OCI-LY1 (cell line): Measurements from ENCODE around the gene CLSTN2.

Source experiments
- H2AFZ ChIP-seq: fragments of 200-600 bp; sonication (generic), shearing (Covaris generic); 2 replicates; pipeline ENCODE4 v1.6.0; 2014; ENCODE audit warnings: antibody characterized with exemption, mild to moderate bottlenecking, low read length
- H3F3A ChIP-seq: fragments of 200-600 bp; sonication (generic), shearing (Covaris generic); 2 replicates; pipeline ENCODE4 v1.6.0; 2014; ENCODE audit warnings: mild to moderate bottlenecking, antibody characterized with exemption, low read length, moderate library complexity; ENCODE audit not compliant: insufficient read depth
- H3K27ac ChIP-seq: fragments of 200-600 bp; sonication (generic); 2 replicates; pipeline ENCODE4 v1.5.1; 2014; ENCODE audit warnings: low read length, mixed run types, mild to moderate bottlenecking, low read depth; ENCODE audit not compliant: poor library complexity, severe bottlenecking
- H3K27me3 ChIP-seq: fragments of 200-600 bp; sonication (generic); 2 replicates; pipeline ENCODE4 v1.6.0; 2014; ENCODE audit warnings: antibody characterized with exemption, mild to moderate bottlenecking, low read length, moderate library complexity; ENCODE audit not compliant: insufficient read depth
- H3K36me3 ChIP-seq: fragments of 200-600 bp; sonication (generic); 2 replicates; pipeline ENCODE4 v1.6.1; 2014; ENCODE audit warnings: mild to moderate bottlenecking, antibody characterized with exemption, low read length, moderate library complexity, mixed read lengths; ENCODE audit not compliant: insufficient read depth
- H3K4me1 ChIP-seq: fragments of 200-600 bp; sonication (generic); 2 replicates; pipeline ENCODE4 v1.5.1; 2014; ENCODE audit warnings: mild to moderate bottlenecking, low read length, moderate library complexity; ENCODE audit not compliant: insufficient read depth, severe bottlenecking
- H3K4me2 ChIP-seq: fragments of 200-600 bp; sonication (generic), shearing (Covaris generic); 2 replicates; pipeline ENCODE4 v1.6.1; 2014; ENCODE audit warnings: low read length
- H3K4me3 ChIP-seq: fragments of 200-600 bp; sonication (generic); 2 replicates; pipeline ENCODE4 v1.5.1; 2014; ENCODE audit warnings: low read length, low read depth, mild to moderate bottlenecking, mixed read lengths; ENCODE audit not compliant: poor library complexity, severe bottlenecking
- H3K79me2 ChIP-seq: fragments of 200-600 bp; shearing (Covaris generic); 2 replicates; pipeline ENCODE4 v1.6.1; 2016; ENCODE audit warnings: mixed run types, low read length, mixed read lengths; ENCODE audit not compliant: insufficient read depth
- H3K9ac ChIP-seq: fragments of 200-600 bp; sonication (generic), shearing (Covaris generic); 2 replicates; pipeline ENCODE4 v1.6.1; 2014; ENCODE audit warnings: mild to moderate bottlenecking, low read length, mixed read lengths
- H3K9me2 ChIP-seq: fragments of 200-600 bp; sonication (generic), shearing (Covaris generic); 2 replicates; pipeline ENCODE4 v1.6.1; 2014; ENCODE audit warnings: low read depth, mild to moderate bottlenecking, low read length, mixed read lengths
- H3K9me3 ChIP-seq: fragments of 200-600 bp; shearing (Covaris generic); 2 replicates; pipeline ENCODE4 v1.6.1; 2014; ENCODE audit warnings: low read length, mixed read lengths
- H4K20me1 ChIP-seq: fragments of 200-600 bp; sonication (generic), shearing (Covaris generic); 2 replicates; pipeline ENCODE4 v1.6.0; 2016; ENCODE audit warnings: mild to moderate bottlenecking, low read length; ENCODE audit not compliant: insufficient read depth
- EZH2 ChIP-seq: fragments of 200-600 bp; sonication (generic), shearing (Covaris generic); IDR thresholded peaks from 2 replicates; pipeline ENCODE4 v1.8.0; 2017; ENCODE audit warnings: borderline replicate concordance, mixed run types, mild to moderate bottlenecking, antibody characterized with exemption, low read length, moderate library complexity, mixed read lengths
- TF ChIP-seq, protein P1 (sequence below): fragments of 200-600 bp; sonication (generic), shearing (Covaris generic); IDR thresholded peaks from 2 replicates; pipeline ENCODE4 v1.5.1; 2017; ENCODE audit warnings: mild to moderate bottlenecking, antibody characterized with exemption, low read length, moderate library complexity, mixed read lengths

The CLSTN2 gene

DNA sequence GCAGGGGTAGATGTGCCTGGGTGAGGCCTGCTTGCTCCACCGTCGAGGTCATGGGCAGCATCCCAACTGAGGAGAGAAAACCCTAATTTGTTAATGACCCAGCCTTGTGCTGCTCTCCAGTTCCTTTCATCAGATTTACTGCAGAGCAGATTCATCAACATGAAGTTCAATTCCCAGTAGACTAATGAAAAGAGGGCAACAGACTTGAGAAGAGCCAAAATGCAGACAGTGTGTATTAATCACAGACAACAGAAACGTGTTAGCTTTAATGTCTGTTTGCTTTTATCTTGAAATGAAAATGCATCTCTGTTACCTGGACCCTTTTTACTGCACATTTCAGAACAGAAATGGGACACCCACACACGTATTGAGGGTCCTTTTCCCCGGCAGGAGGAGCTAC is 639.4 kb downstream of the CLSTN2 start:
- H2AFZ ChIP-seq: no peak overlapping the region
- no peak overlapping the region for H3K9ac ChIP-seq
- no peak overlapping the region for H3K4me3 ChIP-seq
- H3K9me2 ChIP-seq: no peaks in the 10 kb centered on the region
- H3F3A ChIP-seq: no peaks in the 10 kb centered on the region
- no peak for TF ChIP-seq EZH2
- TF ChIP-seq, protein P1, sequence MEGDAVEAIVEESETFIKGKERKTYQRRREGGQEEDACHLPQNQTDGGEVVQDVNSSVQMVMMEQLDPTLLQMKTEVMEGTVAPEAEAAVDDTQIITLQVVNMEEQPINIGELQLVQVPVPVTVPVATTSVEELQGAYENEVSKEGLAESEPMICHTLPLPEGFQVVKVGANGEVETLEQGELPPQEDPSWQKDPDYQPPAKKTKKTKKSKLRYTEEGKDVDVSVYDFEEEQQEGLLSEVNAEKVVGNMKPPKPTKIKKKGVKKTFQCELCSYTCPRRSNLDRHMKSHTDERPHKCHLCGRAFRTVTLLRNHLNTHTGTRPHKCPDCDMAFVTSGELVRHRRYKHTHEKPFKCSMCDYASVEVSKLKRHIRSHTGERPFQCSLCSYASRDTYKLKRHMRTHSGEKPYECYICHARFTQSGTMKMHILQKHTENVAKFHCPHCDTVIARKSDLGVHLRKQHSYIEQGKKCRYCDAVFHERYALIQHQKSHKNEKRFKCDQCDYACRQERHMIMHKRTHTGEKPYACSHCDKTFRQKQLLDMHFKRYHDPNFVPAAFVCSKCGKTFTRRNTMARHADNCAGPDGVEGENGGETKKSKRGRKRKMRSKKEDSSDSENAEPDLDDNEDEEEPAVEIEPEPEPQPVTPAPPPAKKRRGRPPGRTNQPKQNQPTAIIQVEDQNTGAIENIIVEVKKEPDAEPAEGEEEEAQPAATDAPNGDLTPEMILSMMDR: no peak
- no peaks in the 10 kb centered on the region for H3K27me3 ChIP-seq
- H3K4me2 ChIP-seq: no peak overlapping the region
- no peak overlapping the region for H3K27ac ChIP-seq
- no peaks in the 10 kb centered on the region for H3K4me1 ChIP-seq
- no peaks in the 10 kb centered on the region for H4K20me1 ChIP-seq
- H3K9me3 ChIP-seq: no peaks in the 10 kb centered on the region
- no peaks in the 10 kb centered on the region for H3K79me2 ChIP-seq
- no peaks in the 10 kb centered on the region for H3K36me3 ChIP-seq

DNA sequence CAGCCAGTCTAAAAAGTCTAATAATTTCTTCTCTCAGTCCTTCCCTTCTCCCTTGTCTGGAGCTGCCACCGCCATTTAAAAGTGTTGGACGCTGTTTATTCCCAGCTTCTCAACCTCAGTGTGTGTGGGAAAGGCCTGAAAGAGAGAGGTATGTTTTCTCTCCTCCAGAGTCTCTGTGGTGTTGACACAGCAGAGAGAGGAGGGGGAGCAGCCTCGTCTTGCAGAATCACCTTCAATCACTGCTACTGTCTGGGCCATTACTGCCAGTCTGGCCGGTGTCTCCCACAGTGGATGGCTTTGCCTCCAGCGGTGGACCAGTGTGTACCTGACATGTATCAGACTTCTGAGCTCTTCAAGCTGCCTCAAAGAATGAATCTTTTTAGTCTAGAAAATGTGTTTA is 641.5 kb downstream of the CLSTN2 start:
- H3K79me2 ChIP-seq: no peaks in the 10 kb centered on the region
- no peaks in the 10 kb centered on the region for H3F3A ChIP-seq
- H3K9me3 ChIP-seq: no peaks in the 10 kb centered on the region
- no peaks in the 10 kb centered on the region for H3K27me3 ChIP-seq
- TF ChIP-seq EZH2: no peak
- TF ChIP-seq, protein P1: no peak
- H3K9ac ChIP-seq: no peak overlapping the region
- no peaks in the 10 kb centered on the region for H3K9me2 ChIP-seq
- no peak overlapping the region for H3K27ac ChIP-seq
- no peak overlapping the region for H3K4me2 ChIP-seq
- no peak overlapping the region for H2AFZ ChIP-seq
- H3K36me3 ChIP-seq: no peaks in the 10 kb centered on the region
- H4K20me1 ChIP-seq: no peaks in the 10 kb centered on the region
- no peak overlapping the region for H3K4me3 ChIP-seq
- no peaks in the 10 kb centered on the region for H3K4me1 ChIP-seq

DNA sequence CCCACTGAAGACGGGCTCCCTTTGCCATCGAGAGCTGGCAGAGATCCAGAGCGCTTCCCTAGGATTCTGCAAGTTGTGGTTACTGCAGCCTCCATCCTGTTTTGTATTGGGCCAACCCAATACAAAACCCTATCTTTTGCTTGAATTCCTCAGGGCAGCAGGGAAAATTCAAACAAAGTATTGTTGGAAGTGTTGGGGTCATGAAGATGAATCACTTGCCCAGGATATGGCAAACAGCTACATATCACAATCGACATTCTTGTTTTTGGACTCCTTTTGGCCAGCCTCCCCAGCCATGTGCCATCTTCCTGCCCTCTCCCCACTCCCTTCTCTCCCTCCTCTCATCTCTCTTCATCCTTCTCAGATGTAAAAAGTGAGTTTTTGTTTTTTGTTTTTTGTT is 642.9 kb downstream of the CLSTN2 start:
- H3K9me2 ChIP-seq: no peaks in the 10 kb centered on the region
- H3K9ac ChIP-seq: no peak overlapping the region
- H3K79me2 ChIP-seq: no peaks in the 10 kb centered on the region
- no peaks in the 10 kb centered on the region for H3F3A ChIP-seq
- H4K20me1 ChIP-seq: no peaks in the 10 kb centered on the region
- no peaks in the 10 kb centered on the region for H3K4me1 ChIP-seq
- no peak overlapping the region for H3K4me2 ChIP-seq
- H3K4me3 ChIP-seq: no peak overlapping the region
- no peaks in the 10 kb centered on the region for H3K9me3 ChIP-seq
- no peaks in the 10 kb centered on the region for H3K36me3 ChIP-seq
- no peak overlapping the region for H3K27ac ChIP-seq
- H3K27me3 ChIP-seq: no peaks in the 10 kb centered on the region
- no peak overlapping the region for H2AFZ ChIP-seq
- TF ChIP-seq EZH2: no peak
- TF ChIP-seq, protein P1: no peak
